ENCODE results near the gene GON4L.
"Not testable (repeated sequence)": the region's sequence is repeated elsewhere in the genome, so short reads cannot be mapped to it uniquely, and the experiment has no call there.

Gene GON4L

DNA sequence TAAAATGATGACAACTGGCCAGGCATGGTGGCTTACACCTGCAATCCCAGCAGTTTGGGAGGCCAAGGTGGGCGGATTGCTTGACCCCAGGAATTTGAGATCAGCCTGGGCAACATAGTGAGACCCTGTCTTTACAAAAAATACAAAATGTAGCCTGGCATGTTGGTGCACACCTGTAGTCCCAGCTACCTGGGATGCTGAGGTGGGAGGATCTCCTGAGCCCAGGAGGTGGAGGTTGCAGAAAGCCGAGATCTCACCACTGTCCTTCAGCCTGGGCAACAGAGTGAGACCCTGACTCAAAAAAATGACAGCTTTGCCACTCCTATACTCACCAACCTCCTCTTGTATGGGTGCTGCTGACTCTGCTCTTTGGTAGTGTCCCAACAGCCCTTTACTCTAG is 20.9 kb upstream of the GON4L start:
- DNase-seq (ENCODE audit: low read depth), result no peak

DNA sequence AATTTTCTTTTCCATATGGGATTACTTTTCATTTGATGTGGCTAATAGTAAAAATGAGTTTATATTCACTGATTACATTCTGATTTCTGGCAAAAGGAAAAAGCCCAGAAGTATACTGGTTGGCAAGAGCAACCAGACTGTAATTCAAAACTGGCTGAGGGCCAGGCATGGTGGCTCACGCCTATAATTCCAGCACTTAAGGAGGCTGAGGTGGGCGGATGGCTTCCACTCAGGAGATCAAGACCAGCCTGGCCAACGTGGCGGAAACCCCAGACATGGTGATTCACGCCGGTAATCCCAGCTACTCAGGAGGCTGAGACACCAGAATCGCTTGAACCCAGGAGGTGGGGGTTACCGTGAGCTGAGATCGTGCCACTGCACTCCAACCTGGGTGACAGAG is 16.8 kb upstream of the GON4L start:
- no peak for DNase-seq (ENCODE audit: low read depth)

DNA sequence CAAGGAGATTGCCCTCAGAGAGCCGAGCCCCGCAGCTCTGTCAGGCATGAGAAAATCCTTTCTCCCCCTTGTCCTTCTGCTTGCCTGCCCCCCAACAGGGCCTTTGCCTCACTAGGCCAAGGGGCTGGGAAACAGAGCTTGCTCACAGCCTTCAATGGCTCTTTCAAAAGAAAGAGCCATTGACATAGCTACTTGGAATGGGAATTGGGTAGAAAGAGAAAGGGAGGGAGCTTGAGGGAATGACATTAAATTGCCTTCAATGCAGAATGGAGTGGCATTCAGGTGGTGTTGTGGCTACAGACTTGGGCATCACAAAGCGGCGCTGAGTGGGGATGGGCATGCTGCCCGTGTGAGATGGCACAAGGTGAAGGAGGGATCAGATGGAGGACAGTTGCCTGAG is 15.5 kb upstream of the GON4L start:
- DNase-seq (ENCODE audit: low read depth), result no peak

DNA sequence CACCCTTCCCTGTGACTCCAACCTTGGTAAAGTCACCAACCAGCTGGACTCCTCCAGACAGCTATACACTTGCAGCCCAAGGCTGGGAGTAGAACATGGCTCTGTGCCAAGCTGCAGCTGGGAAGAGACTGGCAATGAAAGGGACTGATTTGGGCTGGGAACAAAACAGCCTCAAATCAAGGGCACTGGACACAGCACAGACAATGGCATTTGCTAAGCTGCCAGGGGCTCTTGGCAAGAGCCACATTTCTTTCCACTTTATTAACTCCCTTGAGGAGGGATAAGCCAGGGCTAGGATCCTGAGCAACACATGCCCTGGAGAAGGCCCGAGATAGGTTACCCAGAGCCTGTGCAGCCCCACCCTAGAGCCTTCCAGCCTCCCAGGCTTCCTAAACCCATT is 14.4 kb upstream of the GON4L start:
- no peak for DNase-seq (ENCODE audit: low read depth)

DNA sequence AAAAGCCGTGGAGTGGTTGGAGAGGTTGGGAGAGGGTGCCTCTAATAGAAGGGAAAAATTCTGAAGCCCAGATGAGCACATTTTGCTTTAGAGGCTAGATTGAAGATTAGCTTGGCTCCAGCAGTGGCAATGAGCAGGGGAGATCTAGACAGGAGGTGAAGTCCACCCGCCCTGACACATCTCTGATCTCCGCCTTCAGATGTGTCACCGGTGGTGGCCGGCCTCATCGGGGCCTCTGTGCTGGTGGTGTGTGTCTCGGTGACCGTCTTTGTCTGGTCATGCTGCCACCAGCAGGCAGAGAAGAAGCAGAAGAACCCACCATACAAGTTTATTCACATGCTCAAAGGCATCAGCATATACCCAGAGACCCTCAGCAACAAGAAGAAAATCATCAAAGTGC is 10.8 kb upstream of the GON4L start:
- no peak for DNase-seq (ENCODE audit: low read depth)

DNA sequence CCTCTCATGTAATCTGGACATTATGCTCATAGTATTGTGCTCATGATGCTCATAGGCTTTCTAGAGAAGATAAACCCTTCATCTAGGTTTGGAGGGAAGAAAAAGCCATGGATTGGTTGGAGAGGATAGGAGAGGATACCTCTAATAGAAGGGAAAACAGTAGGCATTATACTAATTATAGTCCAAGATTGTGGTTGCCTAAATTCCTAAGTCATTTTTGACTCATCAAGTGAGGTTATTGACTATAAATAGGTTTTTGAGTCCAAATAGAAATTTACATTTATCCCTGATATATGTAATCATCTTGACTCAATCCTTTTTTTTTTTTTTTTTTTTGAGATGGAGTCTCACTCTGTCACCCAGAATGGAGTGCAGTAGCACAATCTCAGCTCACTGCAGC is 7.4 kb upstream of the GON4L start:
- no peak for DNase-seq (ENCODE audit: low read depth)

DNA sequence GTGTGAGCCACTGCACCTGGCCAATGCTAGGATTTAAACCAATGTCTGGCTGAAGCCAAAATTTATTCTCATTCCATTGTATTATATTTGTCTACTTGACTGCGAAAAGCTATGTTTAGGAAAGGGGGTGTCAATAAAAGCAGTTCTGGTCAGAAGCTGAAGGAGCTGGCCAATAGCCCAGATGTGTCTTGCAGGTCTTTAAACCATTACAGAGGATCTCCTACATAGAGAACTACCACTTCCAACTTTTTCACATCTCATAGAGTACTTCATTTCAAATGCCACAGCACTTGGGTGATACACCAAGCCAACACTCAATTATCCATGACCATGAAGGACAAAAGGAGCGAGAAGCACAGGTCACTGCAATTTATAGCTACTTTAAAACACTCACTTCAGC is 4.9 kb upstream of the GON4L start:
- no peak for DNase-seq (ENCODE audit: low read depth)

DNA sequence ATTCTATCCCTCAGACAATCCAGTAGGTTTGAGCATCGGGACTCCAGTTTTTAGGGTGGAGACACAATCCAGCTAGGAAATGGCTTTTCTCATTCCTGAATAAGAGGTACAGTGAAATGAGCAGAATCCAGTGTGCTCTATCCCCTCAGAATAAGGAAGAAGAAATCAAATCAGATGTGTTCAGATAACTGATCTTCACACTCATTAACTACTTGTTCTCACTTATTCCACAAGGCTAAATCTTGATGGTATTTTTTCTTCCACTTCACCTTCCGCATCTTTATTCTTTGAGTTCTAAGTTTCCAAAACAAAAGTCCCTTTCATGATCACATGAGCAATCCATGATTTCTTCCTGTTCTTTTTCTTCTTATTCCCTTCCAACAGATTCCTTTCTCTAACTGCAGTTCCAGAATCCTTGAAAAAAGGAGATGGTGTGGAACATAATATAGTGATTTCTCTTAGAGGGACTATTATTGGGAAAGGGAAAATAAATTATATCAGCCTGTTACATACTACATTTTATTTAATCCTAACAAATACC is 4.0 kb upstream of the GON4L start:
- DNase-seq (ENCODE audit: low read depth), result no peak

DNA sequence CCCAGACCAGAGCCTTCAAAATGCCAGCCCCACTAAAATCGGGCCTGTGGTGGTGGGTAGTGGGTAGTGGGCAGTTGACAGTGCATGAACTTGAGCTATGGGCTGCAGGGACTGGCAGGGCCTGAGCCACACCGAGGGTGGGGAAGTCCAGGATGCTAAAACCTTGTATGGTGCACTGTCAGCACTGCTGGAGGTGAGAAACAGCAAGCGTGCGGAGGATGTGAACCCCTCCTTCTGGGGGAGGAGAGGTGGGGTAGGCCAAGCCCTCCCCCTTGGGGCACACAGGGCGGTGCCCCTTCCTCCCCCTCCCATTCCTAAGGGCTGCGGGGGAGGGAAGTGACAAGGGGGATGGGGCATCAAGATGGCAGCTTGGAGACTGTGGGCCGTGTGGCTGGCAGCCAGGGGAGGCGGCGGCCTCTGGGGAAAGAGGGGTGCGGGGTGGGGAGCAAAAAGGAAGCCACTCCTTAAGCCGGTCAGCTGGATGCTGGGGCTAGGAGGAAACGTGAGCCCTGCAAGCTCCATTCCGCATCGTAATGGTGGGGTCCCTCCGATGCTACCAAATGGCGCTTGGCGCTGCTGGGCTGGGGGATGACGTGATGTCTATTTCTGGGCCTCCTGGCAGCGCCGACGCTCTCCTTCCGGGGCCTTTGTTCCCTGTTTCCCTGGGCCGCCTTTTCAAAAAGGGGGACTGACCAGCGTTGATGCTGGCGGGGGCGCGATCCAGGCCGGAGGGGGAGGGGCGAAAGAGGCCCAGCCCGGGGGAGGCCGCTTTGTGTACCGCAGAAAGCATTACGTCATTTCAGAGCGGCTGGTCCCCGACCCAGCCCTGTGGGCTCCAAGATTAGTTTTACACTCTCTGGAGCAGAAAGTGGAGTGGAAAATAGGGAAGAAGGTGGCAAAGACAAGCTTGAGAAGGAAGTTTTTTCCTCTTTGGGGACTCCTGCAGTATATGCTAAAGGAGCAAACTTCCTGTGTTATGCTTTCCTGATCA is 3.2 kb upstream of the GON4L start:
- peak; percentile 15 for DNase-seq (ENCODE audit: low read depth)

DNA sequence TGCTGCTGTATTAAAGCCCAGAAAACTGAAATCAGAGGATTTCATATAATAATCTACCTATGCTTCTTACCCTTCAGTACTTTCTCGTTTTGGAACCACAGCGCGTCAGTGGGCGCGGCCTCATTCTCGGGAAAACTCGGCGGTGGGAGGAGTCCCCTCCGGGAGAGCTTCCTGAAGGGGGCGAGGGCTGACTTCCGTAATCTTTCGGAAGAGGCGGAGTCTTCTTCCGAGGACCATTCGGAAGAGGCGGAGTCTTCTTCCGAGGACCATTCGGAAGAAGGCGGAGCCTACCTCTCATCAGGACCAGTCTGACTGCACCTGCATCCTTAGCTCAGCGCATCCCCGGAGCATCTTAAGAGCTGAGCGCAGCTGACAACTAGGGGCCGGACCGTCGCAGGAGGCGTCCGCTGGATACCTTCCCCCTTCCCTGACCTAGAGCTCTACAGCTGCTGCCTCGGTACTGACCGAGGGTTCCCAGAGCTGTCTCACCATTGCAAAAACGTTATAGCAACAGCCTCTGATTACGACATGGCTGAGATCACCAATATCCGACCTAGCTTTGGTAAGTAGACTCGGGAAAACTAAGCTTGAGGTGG is 2.3 kb upstream of the GON4L start, which contains the start of gene SYT11:
TSS of gene SYT11 (plus strand) at position 334 of the 596 bp plus-strand sequence. CDS start at position 529, 195 bp downstream.
- DNase-seq (ENCODE audit: low read depth), result peak; percentile 89

DNA sequence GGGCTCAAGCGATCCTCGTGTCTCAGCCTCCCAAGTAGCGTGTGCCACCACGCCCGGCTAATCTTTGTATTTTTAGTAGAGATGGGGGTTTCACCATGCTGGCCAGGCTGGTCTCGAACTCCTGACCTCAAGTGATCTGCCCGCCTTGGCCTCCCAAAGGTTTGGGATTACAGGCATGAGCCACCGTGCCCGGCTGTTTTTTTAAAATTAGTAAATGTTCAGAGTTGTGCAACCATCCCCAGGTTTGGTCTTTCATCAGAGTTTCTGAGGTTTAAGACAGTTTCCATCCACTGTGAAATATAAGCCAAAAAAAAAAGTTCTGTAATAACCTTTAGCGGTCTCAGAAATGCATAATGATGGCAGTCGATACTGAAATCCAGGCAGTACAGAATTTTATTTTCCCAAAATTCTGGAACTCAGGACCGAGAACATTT is 1.8 kb upstream of the GON4L start:
- no peak for DNase-seq (ENCODE audit: low read depth)

DNA sequence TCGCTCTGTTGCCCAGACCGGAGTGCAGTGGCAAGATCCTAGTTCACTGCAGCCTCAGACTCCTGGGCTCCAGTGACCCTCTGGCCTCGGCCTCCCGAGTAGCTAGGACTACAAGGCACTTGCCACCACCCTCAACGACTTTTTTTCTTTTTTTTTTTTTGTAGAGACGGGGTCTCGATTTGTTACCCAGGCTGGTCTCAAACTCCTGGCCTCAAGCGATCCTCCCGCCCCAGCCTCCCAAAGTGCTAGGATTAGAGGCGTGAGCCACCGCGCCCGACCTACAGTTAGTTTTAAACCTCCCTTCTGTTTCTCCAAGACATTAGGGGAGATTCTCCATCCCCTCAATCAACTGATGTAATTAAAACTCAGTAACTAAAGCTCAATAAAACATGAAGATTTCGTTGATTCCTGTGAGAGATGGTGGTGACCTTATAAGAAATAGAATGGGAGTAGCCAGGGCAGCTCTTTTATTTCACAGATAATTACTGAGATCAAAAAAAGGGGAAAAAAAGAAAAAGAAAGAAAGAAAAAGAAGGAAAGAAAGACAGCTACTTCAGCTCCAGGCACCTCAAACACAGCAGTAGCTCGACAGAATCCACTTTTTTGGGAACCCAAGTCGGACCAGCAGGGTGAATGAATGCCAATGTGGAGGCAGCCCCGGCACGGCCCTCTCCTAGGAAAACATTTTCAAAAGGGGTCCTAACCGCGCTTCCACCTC is 598 bp downstream of the GON4L start:
- DNase-seq (ENCODE audit: low read depth), result no peak

DNA sequence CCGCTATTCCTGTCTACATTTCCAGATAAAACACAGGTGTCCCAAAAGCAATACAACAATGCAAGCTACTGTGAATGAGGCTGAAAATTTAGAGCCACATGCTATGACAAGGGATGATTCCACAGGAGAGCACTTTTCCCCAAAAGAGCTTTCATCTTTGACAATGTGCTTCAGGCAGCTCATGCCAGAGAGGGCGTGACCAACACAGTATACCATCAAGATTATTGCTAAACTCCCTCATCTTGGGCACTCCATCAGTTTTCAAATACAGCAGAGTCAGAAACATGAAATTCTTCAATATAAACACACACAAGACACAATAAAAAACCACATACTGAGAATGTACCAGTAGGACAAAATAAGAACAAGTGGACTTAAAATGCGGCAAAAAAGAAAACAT is 6.7 kb downstream of the GON4L start:
- DNase-seq (ENCODE audit: low read depth), result no peak

DNA sequence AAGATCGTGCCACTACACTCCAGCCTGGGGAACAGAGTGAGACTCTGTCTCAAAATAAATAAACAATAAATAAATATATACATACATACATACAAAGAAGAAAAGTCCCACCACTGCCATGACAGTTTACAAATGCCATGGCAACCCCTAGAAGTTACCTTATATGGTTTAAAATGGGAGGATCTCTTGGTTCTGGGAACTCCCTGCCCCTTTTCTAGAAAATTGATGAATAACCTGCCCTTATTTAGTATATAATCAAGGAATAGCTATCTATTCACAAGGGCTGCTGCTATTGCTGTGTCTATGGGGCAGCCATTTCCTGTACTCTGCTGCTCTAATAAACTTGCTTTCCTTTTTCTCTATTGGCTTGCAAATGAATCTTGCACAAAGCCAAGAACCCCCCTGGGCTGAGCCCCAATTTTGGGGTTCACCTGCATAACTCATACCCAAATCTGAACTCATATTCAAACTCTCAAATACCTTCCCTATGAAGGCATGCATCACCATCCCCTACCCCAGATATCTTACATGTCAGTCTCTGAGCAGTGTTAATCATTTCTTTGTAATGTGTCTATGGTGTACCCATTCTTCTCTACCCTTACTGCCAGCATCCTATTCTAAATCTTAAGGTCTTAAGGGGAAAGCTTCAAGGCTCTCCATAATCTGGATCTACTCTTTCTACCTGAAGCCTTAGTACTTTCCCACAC is 9.0 kb downstream of the GON4L start:
- no peak for DNase-seq (ENCODE audit: low read depth)

DNA sequence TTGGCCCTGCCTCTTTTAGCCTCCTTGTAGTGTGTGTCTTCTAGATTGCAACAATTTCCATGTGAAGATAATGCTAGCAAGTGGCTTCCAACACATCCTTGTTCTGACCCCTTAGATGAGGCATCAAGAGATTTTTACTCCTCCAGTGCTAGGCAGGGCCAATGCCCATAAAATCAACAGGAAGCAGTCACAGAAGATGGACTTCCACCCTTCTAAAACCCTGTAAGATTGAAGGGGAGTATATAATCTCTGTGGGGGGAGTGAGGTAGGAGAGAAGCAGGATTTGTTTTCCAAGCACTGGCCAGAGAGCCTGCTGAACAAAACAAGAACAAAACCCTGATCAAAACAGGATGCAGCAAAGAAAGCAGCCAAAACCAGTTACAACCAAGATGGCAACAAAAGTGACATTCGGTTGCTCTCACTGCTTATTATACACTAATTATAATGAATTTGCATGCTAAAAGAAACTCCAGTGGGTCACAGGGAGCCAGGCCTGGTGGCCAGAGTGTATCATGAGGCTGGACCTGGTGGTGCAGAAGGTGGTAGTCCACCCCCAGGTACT is 12.1 kb downstream of the GON4L start:
- DNase-seq (ENCODE audit: low read depth), result no peak

DNA sequence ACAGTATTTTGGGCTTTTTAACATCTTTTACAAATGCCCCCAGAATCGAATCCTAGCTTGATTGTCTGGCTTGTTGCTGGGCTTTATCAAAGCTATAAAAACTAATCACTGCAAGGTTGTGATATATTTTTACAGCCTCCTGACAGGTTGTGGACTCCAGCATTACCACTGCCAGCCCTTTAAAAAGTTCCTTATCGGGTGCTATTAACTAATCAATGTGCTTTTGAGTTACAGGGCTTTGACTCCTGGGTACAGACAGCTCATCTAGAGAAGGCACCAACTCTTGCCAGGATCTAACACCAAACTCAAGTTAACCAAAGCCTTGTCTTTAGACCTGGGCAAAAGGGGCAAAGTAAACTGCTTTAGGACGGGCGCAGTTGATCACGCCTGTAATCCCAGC is 16.6 kb downstream of the GON4L start:
- no peak for DNase-seq (ENCODE audit: low read depth)

DNA sequence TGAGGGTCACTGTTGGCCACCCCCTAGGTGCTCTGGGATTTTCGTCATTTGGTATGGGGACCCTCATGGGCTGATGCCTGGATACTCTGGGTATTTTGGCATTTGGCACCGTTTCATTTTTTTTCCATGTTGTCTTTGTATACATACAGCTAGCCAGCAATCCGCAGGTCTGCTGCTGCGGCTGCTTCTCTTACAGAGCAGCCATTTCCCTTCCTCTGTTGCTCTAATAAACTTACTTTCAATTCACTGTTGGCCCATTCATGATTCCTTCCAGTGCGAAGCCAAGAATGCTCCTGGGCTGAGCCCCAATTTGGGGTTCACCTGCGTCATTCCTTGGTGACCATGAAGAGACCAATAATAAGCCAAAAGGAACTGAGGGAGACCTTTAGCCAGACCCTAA is 21.5 kb downstream of the GON4L start:
- no peak for DNase-seq (ENCODE audit: low read depth)

DNA sequence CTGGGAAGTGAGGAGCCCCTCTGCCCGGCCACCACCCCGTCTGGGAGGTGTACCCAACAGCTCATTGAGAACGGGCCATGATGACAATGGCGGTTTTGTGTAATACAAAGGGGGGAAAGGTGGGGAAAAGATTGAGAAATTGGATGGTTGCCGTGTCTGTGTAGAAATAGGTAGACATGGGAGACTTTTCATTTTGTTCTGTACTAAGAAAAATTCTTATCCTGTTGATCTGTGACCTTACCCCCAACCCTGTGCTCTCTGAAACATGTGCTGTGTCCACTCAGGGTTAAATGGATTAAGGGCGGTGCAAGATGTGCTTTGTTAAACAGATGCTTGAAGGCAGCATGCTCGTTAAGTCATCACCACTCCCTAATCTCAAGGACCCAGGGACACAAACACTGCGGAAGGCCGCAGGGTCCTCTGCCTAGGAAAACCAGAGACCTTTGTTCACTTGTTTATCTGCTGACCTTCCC is 22.1 kb downstream of the GON4L start:
- not testable (repeated sequence) for DNase-seq (ENCODE audit: low read depth)

DNA sequence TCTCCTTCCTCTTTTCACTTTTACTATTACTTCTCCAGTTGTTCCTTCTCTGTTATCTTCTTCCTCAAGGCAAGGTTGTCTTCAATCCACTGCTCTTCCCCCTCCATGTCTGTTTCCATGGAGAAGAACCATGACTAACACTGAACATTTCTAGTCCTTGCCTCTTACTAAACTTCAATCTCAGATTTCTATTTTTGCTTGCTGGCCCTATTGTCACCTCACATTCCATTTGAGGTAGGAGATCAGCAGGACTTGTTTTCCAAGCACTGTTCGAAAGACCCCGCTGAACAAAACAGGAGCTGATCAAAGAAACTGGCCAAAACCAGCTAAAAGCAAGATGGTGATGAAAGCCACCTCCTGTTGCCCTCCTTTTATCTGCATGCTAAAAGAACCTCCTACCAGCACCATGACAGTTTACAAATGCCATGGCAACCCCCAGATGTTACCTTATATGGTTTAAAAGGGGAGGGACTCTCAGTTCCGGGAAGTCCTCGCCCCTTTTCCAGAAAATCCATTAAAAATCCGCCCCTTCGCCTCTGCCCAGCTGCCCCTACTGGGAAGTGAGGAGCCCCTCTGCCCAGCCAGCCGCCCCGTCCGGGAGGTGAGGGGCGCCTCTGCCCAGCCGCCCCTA is 22.6 kb downstream of the GON4L start:
- no peak for DNase-seq (ENCODE audit: low read depth)

DNA sequence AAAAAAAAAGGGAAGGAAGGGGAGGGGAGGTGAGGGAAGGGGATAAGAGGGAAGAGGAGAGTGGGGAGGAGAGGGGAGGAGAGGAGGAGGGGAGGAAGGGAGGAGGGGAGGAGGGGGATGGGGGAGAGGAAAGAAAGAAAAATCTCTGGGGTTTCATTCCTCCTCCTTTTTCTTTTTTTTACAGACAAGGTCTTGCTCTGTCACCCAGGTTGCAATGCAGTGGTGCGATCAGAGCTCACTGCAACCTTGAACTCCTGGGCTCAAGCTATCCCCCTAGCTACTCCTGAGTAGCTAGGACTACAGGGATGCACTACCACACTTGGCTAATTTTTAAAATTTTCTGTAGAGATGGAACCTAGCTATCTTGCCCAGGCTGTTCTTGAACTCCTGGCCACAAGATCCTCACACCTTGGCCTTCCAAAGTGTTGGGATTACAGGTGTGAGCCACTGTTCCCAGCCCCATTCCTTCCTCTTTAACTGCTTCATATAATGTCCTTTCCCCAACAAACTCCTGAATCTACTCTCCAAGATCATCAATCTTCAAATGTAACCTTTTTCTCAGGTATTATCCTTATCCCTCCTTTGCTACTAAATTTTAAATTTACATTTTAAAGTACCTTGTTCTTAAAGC is 23.2 kb downstream of the GON4L start:
- DNase-seq (ENCODE audit: low read depth), result no peak

Measured in activated T-cell treated with anti-CD3 and anti-CD28 coated beads for 1 hour (primary cell).